ENCODE results near the gene STPG3. TPM values are rescaled to one million over a fixed set of nuclear protein-coding genes. Genes with fewer than 3 reads are reported as not detected.

The STPG3 gene
- total and polyA plus RNA-seq, 9 of the 15 experiments (the other 6 are each of a cell fraction or from before 2014, with no cell fraction given) = not detected

- no peak for TF ChIP-seq SMAD3 (CRISPR knock-in tag; conservative IDR thresholded peaks at IDR 0.05)
- peak; percentile 39 for TF ChIP-seq ZFP36 (IDR thresholded peaks at IDR 0.05; ENCODE audit: low read depth, low read length, partially characterized antibody)
- 0 out of 4 replicates have a peak, but pooled peaks of 1 of the 2 experiments have one; percentile 72 for TF ChIP-seq ZNF639 (CRISPR knock-in tag; conservative IDR thresholded peaks at IDR 0.05 in 1 of 2, IDR thresholded peaks at IDR 0.05 in 1 of 2)
- no peak for TF ChIP-seq ZNF277 (CRISPR knock-in tag; IDR thresholded peaks at IDR 0.05; ENCODE audit: borderline replicate concordance)
- no peak for TF ChIP-seq CHD4 (IDR thresholded peaks at IDR 0.05; ENCODE audit: insufficient read depth, insufficient replicate concordance, low read depth, low read length, poor library complexity, severe bottlenecking)
- no peak for TF ChIP-seq BRD4 (IDR thresholded peaks at IDR 0.05)
- TF ChIP-seq FOS (IDR thresholded peaks at IDR 0.05; ENCODE audit: extremely low read depth, insufficient read length) = peak; percentile 36
- no peak for TF ChIP-seq BACH1 (tag; IDR thresholded peaks at IDR 0.05)
- no peak for TF ChIP-seq CLOCK (CRISPR knock-in tag; IDR thresholded peaks at IDR 0.05; ENCODE audit: borderline replicate concordance)
- TF ChIP-seq PURB (CRISPR knock-in tag; IDR thresholded peaks at IDR 0.05; ENCODE audit: low read depth) = no peak
- TF ChIP-seq THRB (CRISPR knock-in tag; conservative IDR thresholded peaks at IDR 0.05) = no peak
- TF ChIP-seq MITF (IDR thresholded peaks at IDR 0.05) = no peak
- no peak for TF ChIP-seq EZH2 (IDR thresholded peaks at IDR 0.05; ENCODE audit: borderline replicate concordance, low read depth, low read length)
- no peak for TF ChIP-seq TARDBP (IDR thresholded peaks at IDR 0.05)
- no peak for TF ChIP-seq THRAP3 (IDR thresholded peaks at IDR 0.05; ENCODE audit: borderline replicate concordance)
- no peak; the same call in 1 of the 2 replicates for TF ChIP-seq ZBTB33 (CRISPR knock-in tag; IDR thresholded peaks at IDR 0.05)
These were observed 32.3 kb upstream of the STPG3 start (continued) for GRCh38 chr9:137218754-137219271.
